Activated CD4-positive, alpha-beta memory T cell treated with anti-CD3 and anti-CD28 coated beads for 36 hours (primary cell): ENCODE data around the gene BBS12. TPM values are rescaled to one million over a fixed set of nuclear protein-coding genes. Genes with fewer than 3 reads are reported as not detected.

Experiments
- CTCF ChIA-PET: fragments of 350-600 bp; sonication (Branson Sonifier 250); formaldehyde crosslinking; loops from one replicate; lab custom pipeline; 2021; ENCODE audit warnings: antibody characterized with exemption, inconsistent platforms; lab: Charles Lee
- POLR2A ChIA-PET: fragments of 350-600 bp; sonication (Branson Sonifier 250); formaldehyde crosslinking; loops from one replicate; lab custom pipeline; 2021; ENCODE audit warnings: antibody characterized with exemption; lab: Charles Lee
- DNase-seq: peaks from one replicate; pipeline ENCODE4 v3.0.0-alpha.2; 2020
- H3K27ac Mint-ChIP-seq: one replicate; pipeline ENCODE4 v1.8.0; 2021; ENCODE audit warnings: mixed read lengths
- H3K27me3 Mint-ChIP-seq: one replicate; pipeline ENCODE4 v1.8.0; 2021; ENCODE audit warnings: mixed read lengths
- H3K36me3 Mint-ChIP-seq: one replicate; pipeline ENCODE4 v1.8.0; 2021; ENCODE audit warnings: mixed read lengths
- H3K4me1 Mint-ChIP-seq: one replicate; pipeline ENCODE4 v1.8.0; 2021; ENCODE audit warnings: low read depth, mixed read lengths
- H3K4me3 Mint-ChIP-seq: one replicate; pipeline ENCODE4 v1.8.0; 2021; ENCODE audit warnings: mild to moderate bottlenecking, mixed read lengths
- H3K9me3 Mint-ChIP-seq: one replicate; pipeline ENCODE4 v1.8.0; 2021; ENCODE audit warnings: mixed read lengths
- intact Hi-C: fragments of 100-400 bp; cut with micrococcal nuclease; formaldehyde crosslinking; loops from one replicate; pipeline ENCODE4 v1.15.1; 2023
- total RNA-seq, 2 experiments: library from RNA; stranded (reverse); gene quantifications; one replicate each; pipeline ENCODE4 v1.2.3, GENCODE V29; 2021

The BBS12 gene
- total RNA-seq, 2 experiments from 2014 or later, result 3.7 to 4.3 TPM

DNA sequence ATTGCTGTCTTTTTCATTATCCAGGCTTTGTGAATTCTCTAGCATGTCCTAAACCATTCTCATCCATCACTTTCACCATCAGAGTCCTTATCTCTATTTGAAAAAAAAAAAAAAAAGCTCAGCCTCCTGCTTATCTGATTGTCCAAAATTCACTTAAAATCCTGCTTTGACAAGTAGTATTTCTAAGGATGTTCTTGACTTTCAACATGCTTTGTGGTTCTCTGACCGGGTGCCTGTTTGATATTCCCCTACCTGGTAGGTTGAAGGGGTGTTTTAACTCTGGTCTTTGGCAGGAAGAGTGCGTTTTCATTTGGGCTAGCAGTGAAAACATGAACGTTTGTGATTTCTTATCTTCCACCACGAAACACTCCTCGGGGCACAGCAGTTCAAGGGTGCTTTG, 17.3 kb upstream of the BBS12 start:
- Mint-ChIP-seq H3K9me3 (no peaks in the 10 kb centered on the region), H3K4me3 (no peak overlapping the region), H3K4me1 (peaks cover 53% of the 10 kb centered on the region), H3K36me3 (peaks cover 11% of the 10 kb centered on the region), H3K27me3 (no peaks in the 10 kb centered on the region), H3K27ac (peak overlapping the region; percentile 69)
- no peak for DNase-seq
- POLR2A ChIA-PET, result no interaction called here
- intact Hi-C loops, result loop anchor here (5.0 kb wide), 1 partner anchor 763 kb away; the partner anchor contains the start of gene TRPC3
- CTCF ChIA-PET, result interaction anchor here (1.4 to 1.5 kb wide), 2 partner anchors 105 to 113 kb away, joined by 3 read pairs; no protein-coding TSS in a partner anchor

DNA sequence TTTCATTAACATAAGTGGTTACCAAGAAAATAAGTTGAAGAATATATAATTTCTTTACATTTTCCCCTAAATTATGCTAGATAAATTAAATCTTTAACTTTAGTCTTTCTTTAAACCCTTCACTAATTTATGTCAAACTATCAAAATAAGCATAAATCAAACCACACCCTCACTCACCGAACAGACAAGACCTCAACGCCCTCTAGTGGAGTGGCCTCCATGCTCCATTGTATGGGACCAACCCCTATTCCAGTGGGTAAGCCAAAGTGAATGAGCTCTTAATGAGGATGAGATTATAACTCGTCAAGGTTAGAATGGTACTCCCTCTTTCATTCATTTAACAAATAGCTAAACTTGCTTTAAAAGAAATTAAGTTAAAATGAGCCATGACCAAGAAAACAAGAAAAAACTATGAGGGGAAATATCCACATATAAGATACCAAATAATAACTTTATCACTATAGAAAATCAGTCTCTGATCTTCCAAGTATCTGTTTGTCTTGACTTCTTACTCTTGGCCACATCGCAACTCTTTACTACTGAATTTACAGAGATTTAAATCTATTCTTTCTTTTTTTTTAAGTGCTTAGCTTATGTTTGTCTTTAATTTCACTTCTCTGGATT, 15.6 kb upstream of the BBS12 start:
- Mint-ChIP-seq H3K4me3 (peak overlapping the region; percentile 37), H3K9me3 (no peaks in the 10 kb centered on the region), H3K4me1 (peaks cover 36% of the 10 kb centered on the region), H3K36me3 (peaks cover 6% of the 10 kb centered on the region), H3K27me3 (peaks cover 2% of the 10 kb centered on the region), H3K27ac (peak overlapping the region; percentile 23)
- DNase-seq, result peak; percentile 85
- ChIA-PET CTCF (interaction anchor here (0.6 to 2.1 kb wide), 40 partner anchors 8 to 816 kb away, joined by 3 to 45 read pairs (median 4); partner anchors contain the start of genes BBS12 and IL21), POLR2A (interaction anchor here (1.5 kb wide), 1 partner anchor 100 kb away, joined by 4 read pairs; no protein-coding TSS in a partner anchor)
- intact Hi-C loops, result loop anchor here (1.0 to 5.0 kb wide), 4 partner anchors 15 to 765 kb away; partner anchors contain the start of genes BBS12 and TRPC3

DNA sequence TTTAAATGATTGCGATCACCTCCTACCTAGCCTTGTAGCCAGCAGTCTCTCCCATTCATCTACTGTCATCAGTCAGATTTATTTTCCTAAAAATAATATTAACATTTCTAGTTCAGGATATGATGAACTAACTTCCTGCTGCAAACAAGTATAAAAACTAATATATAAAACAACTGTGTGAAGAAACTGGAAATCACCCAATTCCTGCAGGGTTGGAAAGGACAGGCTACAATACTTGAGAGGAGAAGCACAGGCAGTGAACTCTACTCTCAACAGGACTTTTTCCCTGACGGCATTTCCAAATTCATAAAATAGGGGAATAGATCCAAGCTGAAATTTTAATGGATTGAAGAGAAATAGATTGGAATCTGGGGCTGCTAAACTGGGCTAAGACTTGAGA, 14.2 kb upstream of the BBS12 start:
- POLR2A ChIA-PET, result no interaction called here
- CTCF ChIA-PET, result interaction anchor here (0.6 to 2.1 kb wide), 11 partner anchors 11 to 140 kb away, joined by 3 to 45 read pairs (median 8); partner anchors contain the start of gene BBS12
- Mint-ChIP-seq H3K9me3 (no peaks in the 10 kb centered on the region), H3K36me3 (peaks cover 2% of the 10 kb centered on the region), H3K27ac (no peak overlapping the region), H3K4me1 (peaks cover 23% of the 10 kb centered on the region), H3K27me3 (peaks cover 2% of the 10 kb centered on the region), H3K4me3 (no peak overlapping the region)
- DNase-seq, result no peak
- intact Hi-C loops, result loop anchor here (5.0 kb wide), 1 partner anchor 766 kb away; the partner anchor contains the start of gene TRPC3

DNA sequence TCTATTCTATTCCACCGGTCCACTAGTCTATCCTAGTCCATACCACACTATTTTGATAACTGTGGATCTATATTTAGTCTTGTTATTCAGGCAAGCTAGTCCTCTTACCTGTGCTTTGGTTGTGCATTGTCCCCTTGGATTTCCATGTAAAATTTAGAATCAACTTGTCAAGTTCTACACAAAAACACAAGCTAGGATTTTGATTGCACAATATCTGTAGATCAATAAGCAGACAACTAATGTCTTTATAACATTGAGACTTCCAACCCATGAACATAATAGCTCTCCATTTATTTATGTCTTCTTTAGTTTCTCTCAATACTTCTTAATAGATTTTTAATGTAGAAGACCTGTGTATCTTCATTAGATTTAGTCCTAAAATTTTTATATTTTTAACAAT, 10.2 kb upstream of the BBS12 start:
- intact Hi-C loops, result no loop called here
- H3K4me3 Mint-ChIP-seq, result no peak overlapping the region

DNA sequence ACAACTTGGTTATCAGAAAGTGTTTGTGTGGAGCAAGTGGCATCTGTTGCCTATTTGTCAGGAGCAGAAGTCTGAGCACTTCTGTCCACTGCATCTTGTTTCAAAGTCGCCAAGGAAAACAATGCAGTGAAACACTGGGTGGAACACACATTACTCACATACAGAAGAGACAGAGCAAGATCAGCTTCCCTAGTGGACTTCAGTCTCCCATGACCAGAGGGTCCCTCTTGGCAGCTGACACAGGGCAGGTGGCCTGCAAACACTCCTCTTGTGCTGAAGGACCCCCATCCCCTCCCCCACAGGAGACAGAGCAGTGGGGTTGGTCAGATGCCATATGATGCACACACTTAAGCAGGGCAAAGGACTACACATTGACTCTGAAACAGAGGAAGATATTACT, 3.6 kb upstream of the BBS12 start:
- CTCF ChIA-PET, result interaction anchor here (0.9 kb wide), 1 partner anchor 11 kb away, joined by 6 read pairs; no protein-coding TSS in a partner anchor
- peaks cover 17% of the 10 kb centered on the region for H3K4me1 Mint-ChIP-seq
- H3K4me3 Mint-ChIP-seq, result no peak overlapping the region
- POLR2A ChIA-PET, result no interaction called here
- H3K36me3 Mint-ChIP-seq, result no peaks in the 10 kb centered on the region
- intact Hi-C loops, result no loop called here
- no peak overlapping the region for H3K27ac Mint-ChIP-seq
- peaks cover 7% of the 10 kb centered on the region for H3K27me3 Mint-ChIP-seq
- H3K9me3 Mint-ChIP-seq, result no peaks in the 10 kb centered on the region
- no peak for DNase-seq

More for the DNA sequence above, 10.2 kb upstream of the BBS12 start:
- ChIA-PET POLR2A (no interaction called here), CTCF (interaction anchor here (1.2 to 2.5 kb wide), 2 partner anchors 35 to 120 kb away, joined by 3 to 16 read pairs; no protein-coding TSS in a partner anchor)
- DNase-seq, result no peak
- peaks cover 13% of the 10 kb centered on the region for H3K27me3 Mint-ChIP-seq
- no peaks in the 10 kb centered on the region for H3K36me3 Mint-ChIP-seq
- no peaks in the 10 kb centered on the region for H3K9me3 Mint-ChIP-seq
- no peak overlapping the region for H3K27ac Mint-ChIP-seq
- no peaks in the 10 kb centered on the region for H3K4me1 Mint-ChIP-seq

DNA sequence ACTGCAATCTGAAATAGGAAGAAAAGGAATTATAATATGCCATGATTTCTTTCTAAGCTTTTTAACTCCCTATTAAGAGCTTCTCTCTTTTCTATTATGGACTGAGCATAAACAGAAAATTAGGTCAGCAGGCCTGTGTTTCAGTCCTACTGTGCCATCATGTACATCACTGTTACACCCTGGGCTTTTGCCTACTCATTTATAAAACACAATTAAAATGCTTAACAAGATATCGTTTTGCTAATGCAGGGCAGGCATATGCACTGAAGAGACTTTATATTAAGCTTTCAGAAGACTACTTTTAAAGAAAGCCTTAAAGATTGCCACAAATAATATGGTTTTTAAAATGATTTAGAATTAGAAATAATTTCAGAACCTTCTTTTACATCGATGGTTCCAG, 828 bp upstream of the BBS12 start:
- no peaks in the 10 kb centered on the region for H3K9me3 Mint-ChIP-seq
- DNase-seq, result no peak
- H3K27me3 Mint-ChIP-seq, result no peaks in the 10 kb centered on the region
- peak overlapping the region; percentile 87 for H3K4me3 Mint-ChIP-seq
- no peak overlapping the region for H3K27ac Mint-ChIP-seq
- H3K4me1 Mint-ChIP-seq, result peaks cover 27% of the 10 kb centered on the region
- no peaks in the 10 kb centered on the region for H3K36me3 Mint-ChIP-seq
- intact Hi-C loops, result loop anchor here (1.0 to 10.0 kb wide), 6 partner anchors 14 to 861 kb away; partner anchors contain the start of genes BBS7, BLTP1 and SPRY1
- CTCF ChIA-PET, result interaction anchor here (0.6 to 3.9 kb wide), 15 partner anchors 14 to 378 kb away, joined by 3 to 31 read pairs (median 6); partner anchors contain the start of gene NUDT6
- POLR2A ChIA-PET, result interaction anchor here (0.6 to 1.4 kb wide), 3 partner anchors 20 to 1518 kb away, joined by 3 to 5 read pairs (median 3); no protein-coding TSS in a partner anchor

DNA sequence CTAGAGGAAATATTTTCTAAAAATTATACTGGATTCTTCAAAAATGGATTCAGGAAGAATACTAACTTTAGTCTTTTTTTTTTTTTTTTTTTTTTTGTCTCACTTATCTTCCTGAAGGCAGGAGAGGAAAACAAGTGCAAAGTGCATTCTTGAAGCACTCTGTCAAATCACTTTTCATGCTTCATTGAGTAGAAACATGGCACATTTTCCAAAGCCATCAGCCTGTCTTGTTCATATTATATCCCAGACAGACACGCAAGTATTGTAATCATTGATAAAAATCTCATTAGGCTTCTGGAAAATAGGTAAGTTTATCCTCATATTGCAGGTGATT, 1.2 kb downstream of the BBS12 start:
- CTCF ChIA-PET, result interaction anchor here (1.1 to 3.9 kb wide), 4 partner anchors 10 to 189 kb away, joined by 3 to 31 read pairs (median 12); partner anchors contain the start of gene NUDT6
- Mint-ChIP-seq H3K4me1 (peaks cover 27% of the 10 kb centered on the region), H3K4me3 (peak overlapping the region; percentile 87), H3K9me3 (no peaks in the 10 kb centered on the region), H3K27ac (peak overlapping the region; percentile 87), H3K36me3 (peaks cover 7% of the 10 kb centered on the region), H3K27me3 (no peaks in the 10 kb centered on the region)
- POLR2A ChIA-PET, result no interaction called here
- intact Hi-C loops, result loop anchor here (2.0 to 10.0 kb wide), 3 partner anchors 581 to 863 kb away; partner anchors contain the start of genes BBS7, BLTP1 and SPRY1
- no peak for DNase-seq

DNA sequence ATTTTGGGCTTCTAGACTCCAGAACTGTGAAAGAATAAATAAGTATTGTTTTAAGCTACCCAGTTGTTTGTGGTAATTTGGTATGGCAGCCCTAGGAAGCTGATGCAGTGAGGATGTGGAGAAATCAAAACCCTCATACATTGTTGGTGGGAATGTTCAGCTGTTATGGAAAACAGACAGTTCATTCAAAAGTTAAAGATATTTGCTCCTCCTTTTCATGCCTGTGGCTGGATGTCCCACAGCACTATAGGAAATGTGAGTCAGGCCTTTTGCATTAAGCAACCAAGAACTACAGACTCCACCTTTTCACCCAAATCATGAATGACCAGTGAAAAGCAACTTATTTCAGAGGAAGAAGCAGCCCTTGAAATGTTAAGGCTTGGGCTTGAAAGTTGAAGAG, 6.7 kb downstream of the BBS12 start:
- Mint-ChIP-seq H3K27me3 (no peaks in the 10 kb centered on the region), H3K27ac (no peak overlapping the region), H3K36me3 (peaks cover 23% of the 10 kb centered on the region), H3K4me1 (peaks cover 11% of the 10 kb centered on the region), H3K9me3 (peaks cover 9% of the 10 kb centered on the region), H3K4me3 (no peak overlapping the region)
- intact Hi-C loops, result loop anchor here (5.0 to 10.0 kb wide), 2 partner anchors 173 to 656 kb away; partner anchors contain the start of gene SPRY1
- ChIA-PET CTCF (no interaction called here), POLR2A (no interaction called here)
- DNase-seq, result no peak

DNA sequence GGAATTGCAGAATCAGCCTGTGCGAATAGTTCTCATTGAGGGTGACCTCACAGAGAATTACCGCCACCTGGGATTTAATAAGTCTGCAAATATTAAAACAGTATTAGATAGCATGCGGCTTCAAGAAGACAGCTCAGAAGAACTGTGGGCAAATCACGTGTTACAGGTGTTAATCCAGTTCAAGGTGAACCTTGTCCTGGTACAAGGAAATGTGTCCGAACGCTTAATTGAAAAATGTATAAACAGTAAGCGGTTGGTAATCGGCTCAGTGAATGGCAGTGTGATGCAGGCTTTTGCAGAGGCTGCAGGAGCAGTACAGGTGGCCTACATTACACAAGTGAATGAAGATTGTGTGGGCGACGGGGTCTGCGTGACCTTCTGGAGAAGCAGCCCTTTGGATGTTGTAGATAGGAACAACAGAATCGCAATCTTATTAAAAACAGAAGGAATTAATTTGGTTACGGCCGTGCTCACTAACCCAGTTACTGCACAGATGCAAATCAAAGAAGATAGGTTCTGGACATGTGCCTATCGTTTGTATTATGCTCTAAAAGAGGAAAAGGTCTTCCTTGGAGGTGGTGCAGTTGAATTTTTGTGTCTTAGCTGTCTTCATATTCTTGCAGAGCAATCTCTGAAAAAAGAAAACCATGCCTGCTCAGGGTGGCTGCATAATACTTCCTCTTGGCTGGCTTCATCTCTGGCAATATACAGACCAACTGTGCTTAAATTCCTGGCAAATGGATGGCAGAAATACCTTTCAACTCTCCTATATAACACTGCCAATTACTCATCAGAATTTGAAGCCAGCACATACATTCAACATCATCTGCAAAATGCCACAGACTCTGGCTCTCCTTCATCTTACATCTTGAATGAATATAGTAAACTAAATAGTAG, 10.7 kb downstream of the BBS12 start:
- Mint-ChIP-seq H3K4me3 (no peak overlapping the region), H3K27ac (no peak overlapping the region), H3K4me1 (peaks cover 12% of the 10 kb centered on the region), H3K9me3 (peaks cover 9% of the 10 kb centered on the region), H3K36me3 (peaks cover 16% of the 10 kb centered on the region), H3K27me3 (no peaks in the 10 kb centered on the region)
- POLR2A ChIA-PET, result no interaction called here
- CTCF ChIA-PET, result interaction anchor here (0.8 to 1.6 kb wide), 2 partner anchors 15 to 19 kb away, joined by 3 read pairs; no protein-coding TSS in a partner anchor
- intact Hi-C loops, result no loop called here
- no peak for DNase-seq

DNA sequence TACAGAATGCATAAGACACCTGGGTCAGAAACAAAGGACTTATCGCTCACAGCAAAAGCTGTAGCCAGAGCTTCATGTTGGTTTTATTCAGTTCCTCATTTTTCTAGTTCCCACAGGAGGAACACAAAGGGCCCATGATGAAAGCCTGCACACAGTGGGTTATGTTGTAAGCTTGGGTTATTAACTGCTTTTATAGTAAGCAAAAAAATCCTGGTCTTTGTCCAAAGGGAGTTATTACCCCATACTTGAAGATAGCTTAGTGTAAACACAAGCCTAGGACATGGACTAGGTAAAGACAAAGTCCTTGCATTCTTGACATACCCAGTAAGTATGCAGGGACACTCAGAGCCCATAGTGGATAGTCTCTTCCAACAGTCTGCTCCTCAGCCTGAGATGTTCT, 11.7 kb downstream of the BBS12 start:
- intact Hi-C loops, result no loop called here
- Mint-ChIP-seq H3K27me3 (no peaks in the 10 kb centered on the region), H3K4me3 (no peak overlapping the region), H3K9me3 (peaks cover 9% of the 10 kb centered on the region), H3K36me3 (peaks cover 16% of the 10 kb centered on the region), H3K27ac (no peak overlapping the region), H3K4me1 (peaks cover 12% of the 10 kb centered on the region)
- CTCF ChIA-PET, result interaction anchor here (0.8 to 1.6 kb wide), 3 partner anchors 14 to 141 kb away, joined by 3 read pairs; no protein-coding TSS in a partner anchor
- POLR2A ChIA-PET, result no interaction called here
- DNase-seq, result no peak

DNA sequence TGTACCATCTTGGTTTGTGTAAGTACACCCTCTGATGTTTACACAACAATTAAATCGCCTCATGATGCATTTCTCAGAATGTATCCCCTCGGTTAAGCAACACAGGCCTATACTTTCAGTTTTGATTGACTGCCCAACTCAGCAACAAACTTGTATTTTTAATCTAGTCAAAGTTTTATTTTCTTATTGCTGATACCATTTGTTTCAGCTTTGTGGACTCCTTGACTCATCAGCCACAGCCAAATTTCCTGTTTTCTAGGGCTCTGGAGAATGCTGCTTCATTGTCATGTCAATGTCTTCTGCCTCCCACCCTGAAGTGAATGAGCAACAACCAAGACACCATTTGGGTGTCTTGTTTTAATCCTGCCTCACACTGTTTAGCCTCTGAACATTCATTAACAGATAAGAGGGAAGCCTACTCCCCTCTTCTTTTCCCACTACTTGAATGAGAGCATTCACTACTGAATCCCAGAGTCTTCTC, 14.0 kb downstream of the BBS12 start:
- ChIA-PET CTCF (interaction anchor here (1.0 to 2.4 kb wide), 2 partner anchors 12 to 29 kb away, joined by 4 to 11 read pairs; no protein-coding TSS in a partner anchor), POLR2A (no interaction called here)
- Mint-ChIP-seq H3K27ac (peak overlapping the region; percentile 29), H3K4me3 (no peak overlapping the region), H3K27me3 (peaks cover 18% of the 10 kb centered on the region), H3K36me3 (peaks cover 16% of the 10 kb centered on the region), H3K4me1 (peaks cover 12% of the 10 kb centered on the region), H3K9me3 (peaks cover 6% of the 10 kb centered on the region)
- intact Hi-C loops, result no loop called here
- peak; percentile 19 for DNase-seq
